Epidermal melanocyte (primary cell): ENCODE results near the gene SLC25A17.
A peak's percentile ranks its signal among the peaks of the same experiment; 100 is the strongest.
"Not testable (repeated sequence)": the region's sequence is repeated elsewhere in the genome, so short reads cannot be mapped to it uniquely, and the experiment has no call there.

Experiments used
- DNase-seq: peaks from one replicate; pipeline ENCODE4 v3.0.0; 2011; ENCODE audit warnings: low spot score; ENCODE audit not compliant: insufficient read length

Gene SLC25A17, protein sequence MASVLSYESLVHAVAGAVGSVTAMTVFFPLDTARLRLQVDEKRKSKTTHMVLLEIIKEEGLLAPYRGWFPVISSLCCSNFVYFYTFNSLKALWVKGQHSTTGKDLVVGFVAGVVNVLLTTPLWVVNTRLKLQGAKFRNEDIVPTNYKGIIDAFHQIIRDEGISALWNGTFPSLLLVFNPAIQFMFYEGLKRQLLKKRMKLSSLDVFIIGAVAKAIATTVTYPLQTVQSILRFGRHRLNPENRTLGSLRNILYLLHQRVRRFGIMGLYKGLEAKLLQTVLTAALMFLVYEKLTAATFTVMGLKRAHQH

DNA sequence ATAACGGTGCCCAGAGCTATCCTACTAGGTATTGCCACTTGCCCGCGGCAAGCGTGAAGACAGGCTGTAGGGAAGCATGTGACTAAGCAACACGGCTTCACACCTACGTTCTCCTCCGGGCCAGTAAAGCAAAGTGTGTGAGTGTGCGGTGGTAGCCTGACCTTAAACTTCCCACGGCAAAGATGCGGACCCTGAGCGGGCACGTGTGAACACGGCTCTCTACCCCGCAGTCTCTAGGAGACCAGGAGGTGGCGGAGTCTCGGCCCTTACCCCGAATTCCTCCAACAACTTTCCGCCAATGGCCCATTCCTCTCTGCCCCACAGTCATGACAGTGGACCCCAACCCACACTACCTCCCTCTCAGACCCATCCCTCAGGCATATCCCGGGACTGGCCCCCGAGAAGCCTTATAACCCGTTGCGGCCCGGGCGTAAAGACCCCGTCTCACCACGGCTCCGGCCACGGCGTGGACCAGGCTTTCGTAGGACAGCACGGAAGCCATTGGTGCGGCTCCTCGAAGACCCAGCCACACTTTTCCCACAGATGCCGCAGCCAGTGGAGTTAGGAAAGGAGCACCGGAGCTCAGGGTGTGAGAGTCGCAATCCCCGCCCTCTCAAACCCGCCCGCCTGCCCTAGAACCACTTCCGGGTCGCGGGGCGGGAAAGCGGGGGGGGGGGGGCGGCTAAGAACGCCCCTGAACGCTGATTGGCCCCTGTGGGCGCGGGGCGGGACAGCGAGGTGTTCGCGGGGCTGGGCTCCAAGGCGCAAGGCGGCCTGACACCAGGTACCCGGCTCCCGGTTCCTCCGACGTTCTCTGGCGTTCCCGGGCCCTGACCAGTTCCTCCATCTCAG, at the start of gene SLC25A17:
Gene SLC25A17 (minus strand): TSS at position 600 of the 852 bp plus-strand sequence. CDS start 98 bp downstream, at position 502.
- DNase-seq = peak; percentile 89

GRCh38 chr22:40868379-40868778, 49.2 kb upstream of the SLC25A17 start:
- DNase-seq = not testable (repeated sequence)

DNA sequence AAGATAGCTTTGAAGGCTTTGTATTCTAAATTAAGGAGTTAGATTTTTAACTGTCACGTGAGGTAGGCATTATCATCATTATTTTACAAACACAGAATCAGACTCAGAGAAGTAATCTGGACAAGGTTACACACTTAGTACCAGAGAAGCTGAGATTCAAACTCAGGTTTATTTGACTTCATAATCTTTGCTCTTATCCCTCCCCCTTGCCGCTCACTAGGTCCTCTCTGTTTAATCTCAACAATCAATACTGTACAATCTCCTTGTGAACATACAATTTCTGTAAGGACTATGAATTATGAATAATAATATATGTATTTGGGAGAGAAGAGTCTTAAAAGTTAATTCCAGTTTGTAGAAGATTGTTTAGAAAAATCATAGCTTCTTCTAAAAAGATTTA, 48.0 kb upstream of the SLC25A17 start:
- DNase-seq = no peak

DNA sequence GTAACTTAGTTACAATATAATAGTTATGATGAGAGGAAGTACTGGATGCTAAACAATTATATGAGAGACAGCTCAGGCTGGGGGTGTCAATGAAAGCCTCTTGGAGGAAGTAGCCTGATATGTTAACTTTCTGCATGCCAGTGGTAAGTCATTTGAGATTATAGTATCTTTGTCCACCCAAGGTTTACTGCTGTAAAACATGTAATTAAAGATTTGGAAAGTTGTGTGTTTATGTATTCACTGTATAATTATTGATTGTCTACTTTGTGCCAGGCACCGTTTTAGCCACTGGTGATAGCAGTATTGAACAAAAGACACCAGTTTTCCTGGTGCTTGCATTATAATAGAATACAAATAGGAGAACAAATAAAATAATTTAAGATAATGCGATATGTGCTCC, 43.4 kb upstream of the SLC25A17 start:
- no peak for DNase-seq

- no peak for DNase-seq
These were observed 42.9 kb upstream of the SLC25A17 start, which contains the start of gene DNAJB7 for GRCh38 chr22:40862013-40862412. DNAJB7 (minus strand) TSS chr22:40862113; CDS start chr22:40861994, 119 bp downstream.

DNA sequence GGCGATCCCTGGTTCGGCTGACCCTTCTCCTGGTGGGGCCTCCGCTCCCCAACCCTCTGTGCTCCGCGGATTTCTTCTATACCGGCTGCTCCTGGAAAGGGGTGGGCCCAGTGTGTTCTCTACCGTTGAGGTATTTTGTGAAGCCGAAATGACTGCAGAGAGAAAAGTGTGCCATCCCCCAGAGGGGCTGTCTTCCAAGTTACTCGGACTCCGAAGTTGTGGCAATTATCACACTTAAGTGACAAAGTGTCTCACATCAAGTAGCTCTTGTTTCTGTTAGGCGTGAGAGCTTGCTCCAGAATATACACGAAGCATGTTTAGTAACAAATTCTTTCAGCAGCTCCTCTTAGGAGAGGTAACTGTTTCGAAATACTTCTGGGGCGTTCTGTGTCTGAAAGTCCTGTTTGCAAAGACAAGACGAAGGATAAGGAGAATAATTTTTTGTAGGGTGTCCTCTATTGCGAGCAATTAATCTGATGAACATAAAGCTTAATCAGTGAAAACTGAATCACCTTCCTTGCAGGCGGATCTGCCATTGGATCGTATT, 38.2 kb upstream of the SLC25A17 start:
- no peak for DNase-seq

GRCh38 chr22:40856513-40857308, 37.6 kb upstream of the SLC25A17 start, which contains the start of the genes ST13 and XPNPEP3:
ST13 (minus strand) TSS chr22:40856639; CDS start chr22:40856540, 99 bp downstream.
XPNPEP3 (plus strand) TSS chr22:40857148; CDS start chr22:40857182, 34 bp downstream.
- DNase-seq = peak; percentile 52

GRCh38 chr22:40855979-40856512, 36.9 kb upstream of the SLC25A17 start:
- DNase-seq = no peak

GRCh38 chr22:40855071-40855978, 36.2 kb upstream of the SLC25A17 start:
- DNase-seq = no peak

DNA sequence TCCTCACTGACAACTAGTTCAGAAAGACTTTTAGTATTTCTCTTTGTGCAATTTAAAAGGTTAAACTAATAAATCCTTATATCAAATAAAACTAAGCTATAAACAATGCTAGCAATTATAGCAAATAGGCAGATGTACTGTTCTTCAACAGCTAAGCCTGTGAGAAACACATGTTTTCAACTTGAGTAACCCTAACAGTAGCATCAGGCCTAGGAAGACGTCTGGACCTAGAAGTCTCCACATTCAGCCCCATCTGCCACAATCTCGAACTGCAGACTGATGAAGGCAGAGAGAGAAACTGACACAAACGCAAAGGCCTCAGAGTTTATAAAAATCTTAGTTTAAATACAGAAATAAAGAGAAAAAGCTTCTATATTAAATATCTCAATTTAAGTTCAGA, 34.8 kb upstream of the SLC25A17 start:
- no peak for DNase-seq

DNA sequence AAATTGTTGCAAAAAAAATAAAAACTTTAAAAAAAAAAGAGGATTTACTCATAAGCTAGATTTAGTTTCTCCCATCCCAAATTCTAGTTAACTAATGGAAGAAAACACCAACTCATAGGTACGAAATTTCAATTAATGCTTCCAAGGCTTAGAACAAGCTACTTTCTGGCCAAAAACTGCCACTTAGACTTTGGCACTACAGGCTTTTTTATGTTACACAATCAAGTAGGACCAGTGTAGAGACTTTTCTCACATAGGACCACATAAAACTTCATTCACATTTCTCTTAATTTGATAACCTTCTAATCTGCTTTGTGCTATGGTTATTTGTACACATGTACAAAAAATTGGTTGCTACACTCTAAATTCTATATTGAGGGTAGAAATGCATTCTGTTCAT, 34.2 kb upstream of the SLC25A17 start:
- DNase-seq = no peak

DNA sequence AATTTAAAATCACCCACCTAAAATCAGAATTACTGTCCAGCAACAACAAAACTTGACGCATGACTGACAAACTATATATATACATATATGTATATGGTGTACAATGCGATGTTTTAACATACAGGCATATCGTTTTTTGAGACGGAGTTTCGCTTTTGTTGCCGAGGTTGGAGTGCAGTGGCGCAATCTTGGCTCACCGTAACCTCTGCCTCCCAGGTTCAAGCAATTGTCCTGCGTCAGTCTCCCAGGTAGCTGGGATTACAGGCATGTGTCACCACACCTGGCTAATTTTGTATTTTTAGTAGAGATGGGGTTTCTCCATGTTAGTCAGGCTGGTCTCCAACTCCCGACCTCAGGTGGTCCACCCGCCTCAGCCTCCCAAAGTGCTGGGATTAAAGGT, 26.7 kb upstream of the SLC25A17 start:
- not testable (repeated sequence) for DNase-seq

DNA sequence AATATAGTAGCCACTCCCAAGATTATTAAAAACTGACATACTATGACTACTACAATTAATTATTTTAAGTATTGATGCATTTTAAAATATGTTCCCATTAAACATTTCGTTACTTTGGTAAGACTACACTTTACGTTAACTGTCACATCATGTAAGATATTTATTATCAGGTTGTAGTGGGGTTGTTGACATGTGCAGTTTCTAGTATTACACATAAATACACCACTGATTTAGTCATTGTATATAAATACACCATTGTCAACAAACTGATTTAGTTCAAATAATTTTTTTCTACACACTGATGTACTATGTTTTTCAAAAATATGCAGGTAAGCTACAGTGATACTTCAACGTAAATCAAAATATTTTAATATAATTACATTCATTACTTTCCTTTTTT, 25.8 kb upstream of the SLC25A17 start:
- no peak for DNase-seq

DNA sequence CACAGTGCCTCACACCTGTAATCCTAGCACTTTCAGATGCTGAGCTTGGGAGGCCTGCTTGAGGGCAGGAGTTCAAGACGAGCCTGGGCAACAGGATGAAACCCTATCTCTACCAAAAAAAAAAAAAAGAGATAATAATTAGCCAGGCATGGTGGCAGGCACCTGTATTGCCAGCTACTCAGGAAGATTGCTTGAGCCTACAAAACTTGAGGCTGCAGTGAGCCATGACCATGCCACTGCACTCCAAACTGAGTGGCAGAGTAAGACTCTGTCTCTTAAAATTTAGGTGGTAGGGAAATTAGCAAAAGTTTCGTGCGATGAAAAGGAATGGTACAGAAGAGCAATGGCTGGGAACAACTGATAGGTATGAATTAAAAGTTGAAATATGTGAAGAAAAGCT, 19.3 kb upstream of the SLC25A17 start:
- DNase-seq = no peak

- DNase-seq = no peak
These were observed 15.5 kb upstream of the SLC25A17 start for GRCh38 chr22:40834619-40835018.

DNA sequence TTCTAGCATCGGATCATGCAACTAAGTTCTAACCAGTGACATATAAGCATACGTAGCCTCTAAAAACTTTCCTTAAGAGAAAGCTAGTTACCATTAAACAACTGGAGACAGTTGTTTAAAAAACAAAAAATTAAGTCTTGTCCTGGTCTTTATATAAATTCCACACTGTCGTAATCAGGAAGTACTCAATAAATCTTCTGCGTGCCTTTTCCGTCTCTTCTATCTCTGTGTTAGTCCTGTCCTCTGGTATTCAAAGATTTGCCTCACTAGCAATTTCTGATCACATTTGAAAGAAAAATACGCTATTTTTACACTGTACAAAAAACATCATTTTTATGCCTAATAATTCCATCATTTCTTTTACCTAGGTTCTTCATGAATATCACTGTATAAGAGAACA, 10.0 kb upstream of the SLC25A17 start:
- DNase-seq = no peak

- no peak for DNase-seq
These were observed 8.0 kb upstream of the SLC25A17 start for GRCh38 chr22:40826984-40827741.

DNA sequence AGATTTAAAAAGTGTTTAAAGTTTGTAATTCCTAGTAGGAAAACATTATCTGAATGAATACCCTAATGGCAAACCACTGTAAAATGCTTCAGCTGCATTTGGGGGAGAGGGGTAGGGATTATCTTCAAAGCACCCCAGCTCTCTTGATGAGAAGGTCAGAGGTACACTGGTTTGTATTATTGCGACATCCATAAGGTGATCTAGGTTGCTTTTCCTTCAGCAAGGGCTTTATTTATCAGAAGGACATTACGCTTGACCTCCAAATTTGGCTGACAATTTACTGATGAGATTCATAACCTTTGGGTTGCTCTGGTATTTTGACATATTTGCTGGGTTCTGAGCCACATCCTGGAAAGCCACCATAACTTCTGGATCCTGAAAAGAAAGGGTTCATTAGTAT, 7.1 kb upstream of the SLC25A17 start:
- DNase-seq = not testable (repeated sequence)

- DNase-seq = no peak
These were observed 4.3 kb upstream of the SLC25A17 start for GRCh38 chr22:40823426-40823825.
